ENCODE results near the gene SLCO4A1. TPM values are rescaled to one million over a fixed set of nuclear protein-coding genes. Genes with fewer than 3 reads are reported as not detected.

SLCO4A1 gene
- total RNA-seq, 2 experiments from 2014 or later = 57.5 to 61.9 TPM

DNA sequence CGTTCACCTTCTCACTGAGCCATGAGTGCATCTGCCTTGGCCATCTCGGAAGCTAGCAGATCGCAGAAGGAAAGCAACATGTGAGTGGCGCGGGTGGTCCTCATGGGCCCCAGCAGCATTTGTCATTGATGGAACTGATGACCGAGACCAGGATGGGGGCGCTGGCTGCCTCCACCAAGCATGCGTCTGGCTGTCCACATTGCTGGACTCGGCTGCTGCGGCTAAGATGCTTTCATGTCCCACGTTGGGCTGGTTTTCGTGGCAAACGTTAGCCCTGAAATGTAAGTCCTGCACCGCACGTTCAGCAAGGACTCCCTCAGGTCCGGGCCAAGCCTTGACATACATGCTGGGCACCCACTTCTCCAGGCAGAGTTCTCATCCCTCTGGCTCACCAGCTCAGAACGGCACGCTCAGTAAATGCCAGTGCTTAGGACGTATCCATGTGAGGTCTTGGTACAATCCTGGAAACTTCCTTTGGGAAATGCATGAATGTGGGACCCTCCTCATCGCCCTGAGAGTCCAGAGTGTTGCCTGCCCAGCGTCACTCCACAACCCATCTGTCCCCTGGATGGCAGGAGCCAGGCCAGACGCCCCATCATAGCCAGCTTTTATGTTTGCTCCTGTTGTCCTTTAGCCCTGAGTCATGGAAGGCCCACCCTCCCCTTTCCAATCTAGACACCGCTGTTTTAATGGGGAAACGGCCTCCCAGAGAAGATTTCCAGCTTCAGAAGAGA lies 8.4 kb downstream of the SLCO4A1 start:
- H3K4me1 Mint-ChIP-seq = peaks cover 48% of the 10 kb centered on the region
- peak overlapping the region; percentile 84 for H3K4me3 Mint-ChIP-seq
- H3K27ac Mint-ChIP-seq = peak overlapping the region; percentile 98
- H3K27me3 Mint-ChIP-seq = no peaks in the 10 kb centered on the region
- no peaks in the 10 kb centered on the region for H3K9me3 Mint-ChIP-seq
- DNase-seq (no peak), ATAC-seq (ENCODE audit: low read depth) (no peak)
- peaks cover 17% of the 10 kb centered on the region for H3K36me3 Mint-ChIP-seq
- POLR2A ChIA-PET = interaction anchor here (0.8 to 4.8 kb wide), 17 partner anchors 8 to 264 kb away, joined by 3 to 60 read pairs (median 5); partner anchors contain the start of genes RPS21 and SLCO4A1

DNA sequence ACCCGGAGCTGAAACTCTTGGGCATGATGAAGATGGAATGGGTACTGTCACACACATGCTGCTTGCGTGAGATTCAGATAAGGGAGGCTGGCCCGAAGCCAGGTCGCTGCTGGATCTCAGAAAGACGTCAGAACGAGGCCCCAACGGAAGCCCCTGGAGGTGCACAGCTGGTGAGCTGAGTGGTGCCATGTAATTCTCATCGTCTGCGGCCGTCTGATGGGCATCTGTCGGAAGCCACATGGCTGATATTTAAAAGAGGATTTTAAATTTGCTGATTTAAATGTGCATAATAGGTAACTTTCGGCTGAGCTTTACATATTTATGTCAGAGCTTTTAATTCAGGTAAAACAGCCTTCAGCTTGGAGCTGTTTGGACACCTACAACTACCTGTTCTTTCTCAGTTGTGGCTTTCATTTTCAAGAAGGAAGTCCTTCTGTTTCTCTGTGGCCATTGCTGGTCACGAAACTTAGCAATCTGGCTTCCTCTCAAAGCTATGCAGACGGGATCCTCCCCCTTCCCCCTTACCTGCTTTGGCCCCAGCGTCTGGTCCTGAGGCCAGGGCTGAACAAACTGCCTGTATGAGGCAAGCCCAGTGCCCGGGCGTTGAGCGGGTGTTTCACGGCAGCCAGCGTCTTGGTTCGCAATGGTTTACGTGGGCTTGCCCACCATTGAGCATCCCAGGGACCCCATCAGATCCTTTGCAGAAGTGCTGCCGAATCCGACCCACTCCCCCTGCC lies 9.2 kb downstream of the SLCO4A1 start:
- POLR2A ChIA-PET = interaction anchor here (0.6 to 4.8 kb wide), 18 partner anchors 9 to 1428 kb away, joined by 3 to 60 read pairs (median 5); partner anchors contain the start of genes RGS19, RPS21 and SLCO4A1
- Mint-ChIP-seq H3K27ac (peak overlapping the region; percentile 98), H3K9me3 (no peaks in the 10 kb centered on the region), H3K4me3 (peak overlapping the region; percentile 84), H3K4me1 (peaks cover 48% of the 10 kb centered on the region), H3K27me3 (no peaks in the 10 kb centered on the region), H3K36me3 (peaks cover 18% of the 10 kb centered on the region)
- ATAC-seq (ENCODE audit: low read depth) = peak; percentile 80
- peak; percentile 81 for DNase-seq

DNA sequence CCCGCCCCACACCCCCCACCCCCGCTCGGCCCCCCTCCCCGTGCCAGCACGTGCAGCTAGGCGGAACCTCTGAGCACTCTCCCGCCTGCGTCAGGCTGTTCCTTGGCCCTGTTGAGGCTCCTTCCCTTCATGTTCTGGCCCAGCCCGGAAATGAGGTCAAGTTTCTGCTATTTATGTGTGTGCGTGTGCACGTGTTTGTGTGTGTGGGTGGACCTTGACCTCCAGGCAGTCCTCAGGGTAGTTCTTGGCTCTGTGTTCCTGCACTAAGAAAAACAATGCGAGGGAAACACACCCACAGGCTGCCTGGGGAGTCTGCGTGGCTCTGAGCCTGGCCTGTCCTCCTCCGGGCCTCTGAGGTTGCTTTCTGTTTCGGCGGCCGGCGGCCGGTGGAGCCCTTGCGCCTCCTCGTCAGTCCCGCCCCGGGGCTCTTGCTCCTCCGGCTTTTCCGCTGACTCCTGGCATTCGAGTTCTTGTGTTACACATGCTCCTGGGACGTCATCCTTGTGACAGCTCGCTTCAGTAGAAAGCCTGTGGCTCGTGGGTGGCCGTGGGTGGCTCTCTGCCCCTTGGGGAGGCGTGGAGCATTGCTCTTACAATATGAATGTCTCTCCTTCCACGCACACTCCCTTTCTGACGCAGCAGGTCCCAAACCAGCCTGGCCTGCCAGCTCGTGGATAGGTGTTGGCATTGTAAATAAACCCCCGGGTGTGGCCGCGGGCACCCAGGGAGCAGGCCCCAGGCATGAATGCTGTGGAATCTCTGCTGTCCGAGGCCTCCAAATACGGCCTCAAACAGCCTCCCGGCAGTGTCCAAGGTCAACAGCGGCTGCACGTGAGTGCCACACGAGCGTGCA lies 10.0 kb downstream of the SLCO4A1 start:
- peaks cover 16% of the 10 kb centered on the region for H3K36me3 Mint-ChIP-seq
- peak overlapping the region; percentile 84 for H3K4me3 Mint-ChIP-seq
- peaks cover 42% of the 10 kb centered on the region for H3K4me1 Mint-ChIP-seq
- peak; percentile 74 for DNase-seq
- POLR2A ChIA-PET = interaction anchor here (0.6 to 4.8 kb wide), 13 partner anchors 10 to 1427 kb away, joined by 3 to 60 read pairs (median 5); partner anchors contain the start of genes RGS19 and SLCO4A1
- H3K27me3 Mint-ChIP-seq = no peaks in the 10 kb centered on the region
- peak; percentile 65 for ATAC-seq (ENCODE audit: low read depth)
- no peaks in the 10 kb centered on the region for H3K9me3 Mint-ChIP-seq
- peak overlapping the region; percentile 98 for H3K27ac Mint-ChIP-seq

- Mint-ChIP-seq H3K27me3 (no peaks in the 10 kb centered on the region), H3K36me3 (peaks cover 16% of the 10 kb centered on the region), H3K9me3 (no peaks in the 10 kb centered on the region), H3K4me1 (peaks cover 39% of the 10 kb centered on the region), H3K27ac (peak overlapping the region; percentile 98), H3K4me3 (no peak overlapping the region)
- POLR2A ChIA-PET = interaction anchor here (2.6 to 4.8 kb wide), 2 partner anchors 11 to 141 kb away, joined by 32 to 60 read pairs; partner anchors contain the start of gene SLCO4A1
- ATAC-seq (ENCODE audit: low read depth) (no peak), DNase-seq (no peak)
Measured at GRCh38 chr20:62652894-62653305, 10.6 kb downstream of the SLCO4A1 start.

DNA sequence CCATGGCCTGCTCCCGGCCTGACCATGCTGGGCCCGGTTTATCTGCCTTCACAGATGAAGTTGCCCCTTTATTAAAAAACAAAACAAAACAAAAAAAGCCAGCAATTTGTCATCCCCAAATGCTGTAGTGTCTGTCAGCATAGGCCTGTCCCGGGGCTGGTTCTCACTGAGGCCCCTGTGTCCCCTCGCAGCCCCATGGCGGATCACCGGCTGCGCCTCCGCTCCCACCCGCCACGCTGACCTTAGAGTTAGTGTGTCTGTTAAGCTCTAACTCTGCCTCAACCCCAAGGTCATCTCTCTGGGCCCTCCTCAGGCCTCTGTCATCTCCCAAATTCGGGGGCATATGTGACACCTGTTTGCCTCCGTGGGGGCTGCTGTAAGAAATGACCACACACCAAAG lies 11.1 kb downstream of the SLCO4A1 start:
- peaks cover 16% of the 10 kb centered on the region for H3K36me3 Mint-ChIP-seq
- H3K9me3 Mint-ChIP-seq = no peaks in the 10 kb centered on the region
- no peak for ATAC-seq (ENCODE audit: low read depth)
- peak overlapping the region; percentile 22 for H3K4me3 Mint-ChIP-seq
- H3K27ac Mint-ChIP-seq = peak overlapping the region; percentile 76
- POLR2A ChIA-PET = interaction anchor here (4.8 kb wide), 1 partner anchor 141 kb away, joined by 32 read pairs; no protein-coding TSS in a partner anchor
- DNase-seq = no peak
- H3K27me3 Mint-ChIP-seq = no peaks in the 10 kb centered on the region
- peaks cover 36% of the 10 kb centered on the region for H3K4me1 Mint-ChIP-seq

DNA sequence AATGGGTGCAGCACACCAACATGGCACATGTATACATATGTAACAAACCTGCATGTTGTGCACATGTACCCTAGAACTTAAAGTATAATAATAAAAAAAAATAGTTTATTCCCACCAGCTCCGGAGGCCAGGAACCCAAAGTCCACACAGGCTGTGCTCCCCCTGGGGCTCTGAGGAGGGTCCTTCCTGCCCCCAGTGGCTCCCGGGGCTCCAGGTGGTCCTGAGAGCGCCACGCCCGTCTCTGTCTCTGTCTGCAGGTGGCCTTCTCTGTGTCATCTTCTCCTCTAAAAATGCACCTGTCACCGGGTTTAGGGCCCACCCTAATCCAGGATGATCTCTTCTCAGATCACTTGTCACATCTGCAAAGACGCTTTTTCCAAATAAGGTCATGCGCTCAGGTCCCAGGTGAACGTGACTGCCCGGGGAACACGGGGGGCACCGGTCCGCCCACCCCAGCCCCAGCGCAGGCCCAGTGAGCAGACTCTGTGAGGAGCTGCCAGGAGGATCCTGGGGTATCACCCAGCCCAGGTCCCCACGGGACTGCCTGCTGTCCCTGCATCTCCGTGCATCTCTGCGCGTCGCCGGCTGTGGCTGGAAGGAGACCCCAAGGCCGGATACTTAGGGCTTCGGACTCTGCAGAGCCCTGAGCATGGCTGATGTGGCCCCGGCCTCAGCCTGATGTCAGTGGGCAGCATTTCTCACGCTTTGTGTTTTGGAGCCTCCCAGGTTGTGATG lies 11.8 kb downstream of the SLCO4A1 start:
- H3K4me1 Mint-ChIP-seq = peaks cover 38% of the 10 kb centered on the region
- no peaks in the 10 kb centered on the region for H3K27me3 Mint-ChIP-seq
- no peak overlapping the region for H3K4me3 Mint-ChIP-seq
- no peaks in the 10 kb centered on the region for H3K9me3 Mint-ChIP-seq
- DNase-seq (no peak), ATAC-seq (ENCODE audit: low read depth) (no peak)
- POLR2A ChIA-PET = no interaction called here
- peaks cover 16% of the 10 kb centered on the region for H3K36me3 Mint-ChIP-seq
- H3K27ac Mint-ChIP-seq = peak overlapping the region; percentile 25

- H3K4me1 Mint-ChIP-seq = peaks cover 24% of the 10 kb centered on the region
- H3K27ac Mint-ChIP-seq = no peak overlapping the region
- POLR2A ChIA-PET = interaction anchor here (1.2 kb wide), 1 partner anchor 139 kb away, joined by 4 read pairs; no protein-coding TSS in a partner anchor
- DNase-seq (no peak), ATAC-seq (ENCODE audit: low read depth) (no peak)
- peaks cover 8% of the 10 kb centered on the region for H3K36me3 Mint-ChIP-seq
- H3K9me3 Mint-ChIP-seq = no peaks in the 10 kb centered on the region
- H3K27me3 Mint-ChIP-seq = no peaks in the 10 kb centered on the region
- no peak overlapping the region for H3K4me3 Mint-ChIP-seq
Measured at GRCh38 chr20:62655282-62656196, 13.2 kb downstream of the SLCO4A1 start.

DNA sequence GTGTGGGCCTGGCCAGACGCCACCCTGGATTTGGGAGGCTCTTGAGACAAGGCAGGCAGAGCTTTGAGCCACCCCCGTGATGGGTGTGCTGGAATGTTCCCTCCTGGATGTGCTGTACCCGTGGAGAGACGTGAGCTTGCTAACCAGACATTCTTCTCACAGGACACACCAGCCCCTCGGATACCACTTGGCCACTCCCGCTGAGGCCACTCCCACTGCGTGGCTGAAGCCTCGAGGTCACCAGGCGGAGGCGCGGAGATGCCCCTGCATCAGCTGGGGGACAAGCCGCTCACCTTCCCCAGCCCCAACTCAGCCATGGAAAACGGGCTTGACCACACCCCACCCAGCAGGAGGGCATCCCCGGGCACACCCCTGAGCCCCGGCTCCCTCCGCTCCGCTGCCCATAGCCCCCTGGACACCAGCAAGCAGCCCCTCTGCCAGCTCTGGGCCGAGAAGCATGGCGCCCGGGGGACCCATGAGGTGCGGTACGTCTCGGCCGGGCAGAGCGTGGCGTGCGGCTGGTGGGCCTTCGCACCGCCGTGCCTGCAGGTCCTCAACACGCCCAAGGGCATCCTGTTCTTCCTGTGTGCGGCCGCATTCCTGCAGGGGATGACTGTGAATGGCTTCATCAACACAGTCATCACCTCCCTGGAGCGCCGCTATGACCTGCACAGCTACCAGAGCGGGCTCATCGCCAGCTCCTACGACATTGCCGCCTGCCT lies 14.1 kb downstream of the SLCO4A1 start:
- H3K27ac Mint-ChIP-seq = no peak overlapping the region
- no peaks in the 10 kb centered on the region for H3K9me3 Mint-ChIP-seq
- peaks cover 5% of the 10 kb centered on the region for H3K36me3 Mint-ChIP-seq
- POLR2A ChIA-PET = interaction anchor here (1.2 kb wide), 2 partner anchors 13 to 138 kb away, joined by 3 to 4 read pairs; no protein-coding TSS in a partner anchor
- peaks cover 16% of the 10 kb centered on the region for H3K4me1 Mint-ChIP-seq
- no peaks in the 10 kb centered on the region for H3K27me3 Mint-ChIP-seq
- DNase-seq (no peak), ATAC-seq (ENCODE audit: low read depth) (no peak)
- H3K4me3 Mint-ChIP-seq = no peak overlapping the region

GRCh38 chr20:62656919-62657588 lies 14.8 kb downstream of the SLCO4A1 start:
- H3K27me3 Mint-ChIP-seq = no peaks in the 10 kb centered on the region
- H3K4me1 Mint-ChIP-seq = peaks cover 11% of the 10 kb centered on the region
- no peaks in the 10 kb centered on the region for H3K9me3 Mint-ChIP-seq
- no peak overlapping the region for H3K4me3 Mint-ChIP-seq
- POLR2A ChIA-PET = interaction anchor here (1.2 kb wide), 1 partner anchor 14 kb away, joined by 3 read pairs; no protein-coding TSS in a partner anchor
- ATAC-seq (ENCODE audit: low read depth) = no peak
- H3K27ac Mint-ChIP-seq = no peak overlapping the region
- DNase-seq = no peak
- H3K36me3 Mint-ChIP-seq = peaks cover 7% of the 10 kb centered on the region

GRCh38 chr20:62657589-62657942 lies 15.3 kb downstream of the SLCO4A1 start:
- ATAC-seq (ENCODE audit: low read depth) (no peak), DNase-seq (no peak)
- peaks cover 6% of the 10 kb centered on the region for H3K4me1 Mint-ChIP-seq
- H3K36me3 Mint-ChIP-seq = peaks cover 7% of the 10 kb centered on the region
- no peak overlapping the region for H3K27ac Mint-ChIP-seq
- no peaks in the 10 kb centered on the region for H3K27me3 Mint-ChIP-seq
- no peaks in the 10 kb centered on the region for H3K9me3 Mint-ChIP-seq
- H3K4me3 Mint-ChIP-seq = no peak overlapping the region
- POLR2A ChIA-PET = interaction anchor here (1.2 kb wide), 1 partner anchor 15 kb away, joined by 3 read pairs; no protein-coding TSS in a partner anchor

DNA sequence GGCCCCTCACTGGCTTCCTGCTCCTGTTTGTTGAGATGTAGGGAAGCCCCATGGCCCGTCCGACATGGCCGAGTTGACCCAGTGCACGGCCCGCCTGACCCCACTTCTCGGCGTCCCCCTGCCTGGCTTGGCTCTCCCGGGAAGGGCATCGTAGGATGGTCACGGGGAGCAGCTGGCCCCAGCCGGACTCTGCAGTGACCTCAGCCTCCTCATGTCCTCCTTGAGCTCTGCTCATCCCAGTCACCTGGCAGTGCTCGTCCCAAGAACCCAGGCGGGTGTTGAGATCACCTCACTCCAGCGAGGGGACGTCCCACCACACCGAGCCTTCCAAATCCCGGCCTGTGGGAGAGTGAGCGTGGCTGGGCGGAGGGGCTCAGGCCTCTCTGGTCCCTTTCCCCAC lies 15.7 kb downstream of the SLCO4A1 start:
- H3K36me3 Mint-ChIP-seq = peaks cover 7% of the 10 kb centered on the region
- H3K27ac Mint-ChIP-seq = no peak overlapping the region
- H3K4me1 Mint-ChIP-seq = peaks cover 6% of the 10 kb centered on the region
- no peaks in the 10 kb centered on the region for H3K27me3 Mint-ChIP-seq
- DNase-seq (no peak), ATAC-seq (ENCODE audit: low read depth) (no peak)
- no peak overlapping the region for H3K4me3 Mint-ChIP-seq
- no peaks in the 10 kb centered on the region for H3K9me3 Mint-ChIP-seq
- POLR2A ChIA-PET = no interaction called here
